ENCODE data around the gene PRXL2A.
"Not testable (repeated sequence)": the region's sequence is repeated elsewhere in the genome, so short reads cannot be mapped to it uniquely, and the experiment has no call there.

PRXL2A gene

DNA sequence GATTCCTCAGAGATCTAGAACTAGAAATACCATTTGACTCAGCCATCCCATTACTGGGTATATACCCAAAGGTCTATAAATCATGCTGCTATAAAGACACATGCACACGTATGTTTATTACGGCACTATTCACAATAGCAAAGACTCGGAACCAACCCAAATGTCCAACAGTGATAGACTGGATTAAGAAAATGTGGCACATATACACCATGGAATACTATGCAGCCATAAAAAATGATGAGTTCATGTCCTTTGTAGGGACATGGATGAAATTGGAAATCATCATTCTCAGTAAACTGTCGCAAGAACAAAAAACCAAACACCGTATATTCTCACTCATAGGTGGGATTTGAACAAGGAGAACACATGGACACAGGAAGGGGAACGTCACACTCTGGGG, 72.0 kb downstream of the PRXL2A start:
- DNase-seq, result not testable (repeated sequence)

DNA sequence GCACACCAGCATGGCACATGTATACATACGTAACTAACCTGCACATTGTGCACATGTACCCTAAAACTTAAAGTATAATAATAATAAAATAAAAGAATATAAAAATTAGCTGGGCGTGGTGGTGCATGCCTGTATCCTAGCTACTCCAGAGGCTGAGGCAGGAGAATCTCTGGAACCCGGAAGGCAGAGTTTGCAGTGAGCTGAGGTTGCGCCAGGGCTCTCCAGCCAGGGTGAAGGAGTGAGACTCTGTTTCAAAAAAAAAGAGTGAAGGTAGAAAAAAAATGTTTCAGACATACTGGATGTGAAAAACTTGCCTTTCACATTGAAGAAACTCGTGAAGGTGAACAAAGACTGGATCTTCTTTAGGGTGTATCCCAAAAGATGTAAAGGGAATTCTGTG, 72.5 kb downstream of the PRXL2A start:
- no peak for DNase-seq

- no peak for DNase-seq
Observed at GRCh38 chr10:80484243-80484642, 75.9 kb downstream of the PRXL2A start.

DNA sequence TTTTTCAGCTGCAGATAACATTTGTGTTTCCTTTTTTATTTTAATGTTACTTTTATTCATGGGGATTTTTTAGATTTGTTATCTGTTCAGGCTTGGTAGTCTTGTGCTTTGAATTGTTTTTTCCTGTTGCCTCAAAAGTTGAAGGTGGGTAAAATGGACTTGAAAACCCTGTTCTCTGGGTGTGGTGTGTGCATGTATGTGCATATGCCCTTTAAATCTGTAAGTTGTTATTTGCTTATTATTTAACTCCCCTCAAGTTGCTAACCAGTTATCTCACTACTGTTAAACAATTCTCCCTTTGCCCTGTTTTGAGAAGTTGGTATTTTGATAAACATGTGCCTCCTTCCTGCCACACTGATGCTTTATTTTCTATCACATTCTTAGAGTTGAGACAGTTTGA, 76.3 kb downstream of the PRXL2A start:
- no peak for DNase-seq

GRCh38 chr10:80485076-80485945, 77.0 kb downstream of the PRXL2A start:
- DNase-seq, result no peak

DNA sequence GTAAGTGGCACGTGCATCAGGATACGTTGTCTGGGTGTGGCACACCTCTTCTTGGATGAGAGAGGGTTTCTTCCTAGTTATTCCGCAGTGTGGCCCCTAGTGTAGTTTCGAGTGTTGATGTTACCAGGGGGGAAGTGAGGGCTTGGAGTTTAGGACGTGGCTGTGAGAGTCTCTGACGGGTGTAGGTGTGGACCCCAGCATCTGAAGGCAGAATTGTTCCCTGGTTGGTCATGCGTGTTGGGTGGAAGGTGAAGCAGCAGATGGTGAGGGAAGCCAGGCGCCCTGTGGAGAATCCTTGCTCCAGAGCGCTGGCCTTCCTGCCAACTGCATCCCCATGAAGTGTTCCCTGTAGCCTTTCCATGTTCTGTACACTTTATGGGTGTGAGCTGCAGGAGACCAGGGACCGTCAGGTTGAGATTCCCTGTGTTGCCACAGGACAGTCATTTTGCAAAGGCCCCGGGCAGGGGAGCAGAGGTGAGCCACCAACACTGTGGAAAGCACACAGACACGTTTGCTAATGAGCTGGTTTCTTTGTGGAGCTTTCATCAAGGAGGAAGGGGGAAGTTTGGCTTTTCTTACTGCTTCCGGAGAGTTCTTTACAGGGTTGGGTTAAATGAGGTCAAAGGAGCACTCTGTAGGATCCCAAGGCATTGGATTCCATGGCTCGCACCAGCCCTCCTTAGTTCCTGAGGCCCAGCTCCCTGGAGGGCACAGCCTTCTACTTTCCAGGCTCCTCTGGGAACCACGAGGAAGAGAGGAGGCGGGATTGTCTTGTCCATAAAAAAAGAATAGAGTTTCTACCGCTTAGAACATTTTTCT, 77.8 kb downstream of the PRXL2A start:
- DNase-seq, result no peak

Measured in activated CD4-positive, alpha-beta T cell treated with anti-CD3 and anti-CD28 coated beads, Interleukin-2, amount 50 U/mL, for 4 hours (primary cell).